Stimulated activated CD8-positive, alpha-beta memory T cell treated with anti-CD3 and anti-CD28 coated beads, Interleukin-15, amount 100 ng/mL, for 48 hours (primary cell): ENCODE results near the gene OSBPL10.
"Not testable (repeated sequence)": the region's sequence is repeated elsewhere in the genome, so short reads cannot be mapped to it uniquely, and the experiment has no call there.

Experiments
- DNase-seq, 2 donors: peaks; one replicate each; pipeline ENCODE4 v3.0.0-alpha.2; 2020; ENCODE audit warnings: low read depth in 2 of 2

Gene OSBPL10

DNA sequence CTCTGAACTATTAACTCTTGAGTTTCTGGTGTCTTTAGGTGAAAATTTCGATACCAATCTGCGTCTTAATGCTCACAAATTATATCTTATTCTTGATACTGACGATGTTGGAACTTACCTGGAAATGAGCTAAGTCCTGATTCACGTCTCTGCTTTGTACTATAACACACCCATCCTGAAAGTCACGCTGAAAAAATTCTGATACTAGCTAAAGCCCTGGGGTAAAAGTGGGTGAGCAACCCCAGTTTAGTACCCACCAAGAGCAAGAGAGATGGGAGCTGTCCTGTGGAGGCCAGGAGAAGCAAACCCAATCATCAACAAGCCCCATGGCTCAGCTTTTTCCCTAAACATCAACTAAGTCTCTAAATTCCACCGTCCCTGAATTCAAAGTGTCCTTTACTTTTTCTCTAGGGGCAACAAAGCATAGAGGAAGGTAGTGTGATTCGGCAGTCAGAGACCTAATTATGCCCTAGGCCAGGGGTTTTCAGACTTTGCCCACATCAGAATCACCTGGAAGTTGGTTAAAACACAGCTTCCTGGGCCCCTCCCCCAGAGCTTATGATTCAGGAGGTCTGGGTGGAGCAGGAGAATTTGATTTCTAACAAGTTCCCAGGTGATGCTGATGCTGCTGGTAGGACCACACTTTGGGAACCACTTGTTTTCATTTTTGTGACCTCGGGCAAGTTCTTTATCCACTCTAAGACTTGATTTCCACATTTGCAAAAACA is 90.2 kb downstream of the OSBPL10 start:
- DNase-seq, result no peak

DNA sequence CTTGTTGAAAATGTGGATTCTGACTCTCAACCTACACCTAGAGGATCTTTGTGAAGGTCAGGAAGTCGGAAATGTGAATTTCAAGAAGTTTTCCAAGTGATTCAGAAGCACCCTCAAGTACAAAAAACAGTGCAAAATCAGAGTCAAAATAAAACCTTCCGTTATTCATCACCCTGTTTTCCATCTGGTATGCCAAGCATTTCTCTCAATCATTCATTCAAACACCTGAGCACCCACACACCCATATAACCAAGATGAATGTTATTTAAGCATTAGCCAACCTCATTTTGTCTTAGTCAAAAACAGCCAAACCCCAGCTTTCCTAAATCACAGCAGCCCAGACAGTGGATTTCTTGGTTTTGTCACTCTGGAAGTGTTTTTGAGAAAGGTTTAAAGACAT is 91.1 kb downstream of the OSBPL10 start:
- no peak for DNase-seq

DNA sequence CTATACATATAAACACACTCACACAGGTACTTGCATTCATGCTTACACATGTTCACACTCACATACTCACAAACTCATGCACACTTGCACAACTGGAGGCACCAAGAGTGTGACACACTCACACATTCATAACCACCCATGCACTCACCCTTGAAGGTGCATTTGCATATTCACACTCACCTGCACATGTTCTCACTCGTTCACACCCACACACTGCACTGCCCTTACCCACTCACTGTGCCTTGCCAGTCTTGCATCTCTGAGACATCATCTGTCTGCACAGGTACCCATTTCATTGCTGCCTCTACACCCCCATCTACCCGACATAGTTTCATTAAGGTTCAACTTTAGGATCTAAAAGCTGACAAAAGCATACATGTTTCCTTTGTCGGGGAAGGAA is 95.8 kb downstream of the OSBPL10 start:
- DNase-seq, result no peak

DNA sequence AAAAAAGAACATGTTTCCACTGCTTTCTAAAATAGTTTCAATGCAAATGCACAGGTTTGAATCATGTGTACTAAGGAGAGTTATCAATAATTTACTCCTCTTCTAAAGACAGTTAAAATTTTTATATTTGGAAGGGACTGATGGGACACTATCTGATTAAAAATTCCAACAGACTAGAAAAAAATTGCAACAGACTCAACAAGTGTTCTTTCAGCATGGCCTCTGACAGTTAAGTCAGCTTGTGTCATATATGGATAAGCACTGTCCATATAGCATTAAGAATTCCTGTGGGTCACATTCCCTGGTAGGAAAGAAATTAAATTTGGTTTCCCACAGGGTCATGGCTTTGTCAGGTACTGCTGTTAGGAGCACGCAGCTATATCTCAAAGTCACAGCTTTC is 96.8 kb downstream of the OSBPL10 start:
- no peak for DNase-seq

DNA sequence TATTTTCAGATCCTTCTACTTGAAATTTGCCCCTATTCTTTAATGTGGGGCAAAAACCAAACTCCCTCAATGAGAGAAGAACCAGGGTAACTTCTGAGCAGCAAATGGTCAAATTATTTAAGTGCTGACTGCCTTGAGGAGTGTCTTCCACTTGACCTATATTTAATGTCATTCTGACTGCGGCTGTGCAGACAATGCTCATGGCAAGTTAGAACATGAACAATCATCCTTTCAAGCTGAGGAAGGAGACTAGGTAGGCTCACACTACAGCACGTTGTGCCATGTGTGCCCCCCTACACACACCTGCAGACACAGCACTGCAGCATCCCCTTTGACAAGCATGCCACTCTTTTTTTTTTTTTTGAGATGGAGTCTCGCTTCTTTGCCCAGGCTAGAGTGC is 98.2 kb downstream of the OSBPL10 start:
- no peak for DNase-seq

DNA sequence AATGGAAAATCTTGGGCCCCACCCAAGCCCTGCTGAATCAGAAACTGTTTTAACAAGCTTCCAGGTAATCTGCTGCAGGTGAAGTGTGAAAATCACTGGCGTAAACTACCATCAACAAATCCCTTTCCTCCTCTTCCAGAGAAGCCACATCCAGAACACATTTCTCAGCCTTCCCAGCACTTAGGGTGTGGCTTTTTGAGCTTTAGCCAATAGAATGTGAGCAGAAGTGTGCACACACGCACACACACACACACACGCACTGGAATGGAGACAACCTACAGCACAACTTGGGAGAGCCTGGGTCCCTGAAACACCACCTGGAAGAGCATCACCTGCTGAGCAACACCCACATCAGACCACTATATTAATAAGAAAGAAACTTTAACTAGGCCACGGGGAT is 98.6 kb downstream of the OSBPL10 start:
- no peak for DNase-seq

DNA sequence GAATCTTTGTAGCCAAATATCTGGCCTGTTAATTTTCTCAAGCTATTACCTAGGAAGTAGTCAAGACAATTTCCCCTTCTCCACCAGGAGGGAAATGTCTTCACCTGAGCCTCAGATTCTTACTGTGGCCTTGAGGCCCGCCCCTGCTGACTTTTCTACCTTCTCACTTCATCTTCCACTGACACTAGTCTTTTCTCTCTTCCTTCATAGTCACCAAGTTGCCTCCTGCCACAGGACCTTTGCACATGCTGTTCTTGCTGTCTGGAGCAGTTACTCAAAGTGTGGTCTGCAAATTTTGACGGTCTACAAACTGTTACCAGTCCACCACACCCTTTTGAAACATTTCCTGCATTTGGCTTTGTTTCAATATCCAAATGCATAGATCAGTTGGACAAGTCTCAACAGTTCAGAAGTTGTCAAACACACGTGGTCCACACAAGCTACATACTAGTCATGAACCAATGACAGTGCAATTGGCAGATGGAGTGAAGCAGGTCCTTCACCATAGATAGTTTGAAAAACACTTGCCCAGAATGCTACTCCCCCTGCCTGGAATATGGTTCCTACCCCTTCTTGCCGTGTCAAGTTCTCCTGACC is 100.5 kb downstream of the OSBPL10 start:
- no peak for DNase-seq

DNA sequence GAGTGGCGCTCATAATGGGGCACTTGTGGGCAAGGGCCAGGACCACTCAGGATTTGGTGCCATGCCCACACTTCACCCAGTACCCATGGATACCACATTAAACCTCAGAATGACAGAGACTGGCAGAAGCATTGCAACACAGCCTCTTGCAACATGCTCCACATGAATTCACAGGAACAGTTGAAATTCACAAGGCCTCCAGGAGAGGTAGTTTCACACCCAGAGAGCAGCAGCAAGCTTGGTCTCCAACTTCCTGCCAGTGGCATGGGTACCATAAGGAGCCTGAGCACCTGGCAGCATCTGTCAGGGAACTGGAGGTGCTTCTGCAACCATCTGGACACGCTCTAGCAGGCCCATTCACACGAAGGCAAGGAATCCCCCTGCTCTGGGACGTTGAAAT is 101.0 kb downstream of the OSBPL10 start:
- DNase-seq, result no peak

DNA sequence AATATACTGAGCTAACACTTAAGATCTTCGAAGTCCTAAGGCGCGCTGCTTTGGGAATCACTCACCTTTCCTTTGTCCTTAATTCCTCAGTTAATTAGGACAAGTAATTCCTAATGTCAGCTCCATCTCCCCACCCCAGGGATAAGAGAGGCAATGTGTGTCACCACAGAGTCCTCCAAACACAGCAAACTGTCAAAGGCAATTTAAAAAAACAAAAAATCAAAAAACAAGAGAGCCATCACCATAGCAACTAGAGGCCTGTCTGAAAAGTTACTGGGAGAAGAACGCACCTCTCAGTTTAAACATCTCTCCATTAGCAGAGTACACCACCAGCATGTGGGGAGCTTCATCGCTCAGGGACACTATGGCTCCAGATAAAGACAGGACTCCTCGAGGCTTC is 101.7 kb downstream of the OSBPL10 start:
- no peak for DNase-seq

DNA sequence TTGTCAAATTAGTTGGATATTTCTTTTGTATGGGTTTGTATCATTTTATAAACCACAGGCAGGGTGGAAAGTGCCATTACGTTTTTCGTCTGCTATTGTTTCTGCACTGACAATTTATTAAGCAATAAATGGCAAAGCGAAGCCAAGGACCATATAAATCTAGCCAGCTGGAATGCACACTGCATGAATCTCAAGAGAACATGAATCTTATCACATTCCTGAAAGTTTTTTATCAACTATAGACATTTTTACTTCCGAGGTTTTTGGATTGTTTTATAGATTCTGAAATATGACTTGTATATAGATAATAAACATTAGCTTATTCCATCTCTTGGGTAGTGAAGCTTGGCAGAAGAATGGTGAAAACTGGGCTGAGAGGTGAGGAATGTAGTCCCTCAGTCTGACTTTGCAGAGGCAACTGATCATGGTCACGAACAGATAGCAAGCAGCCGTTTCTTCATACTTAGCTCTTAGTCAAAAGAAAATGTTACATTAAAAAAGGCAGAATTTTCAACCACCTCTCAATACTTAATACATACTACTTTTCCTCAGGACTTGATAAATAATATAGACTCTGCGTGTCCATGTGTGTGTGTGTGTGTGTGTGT is 102.7 kb downstream of the OSBPL10 start:
- no peak for DNase-seq

DNA sequence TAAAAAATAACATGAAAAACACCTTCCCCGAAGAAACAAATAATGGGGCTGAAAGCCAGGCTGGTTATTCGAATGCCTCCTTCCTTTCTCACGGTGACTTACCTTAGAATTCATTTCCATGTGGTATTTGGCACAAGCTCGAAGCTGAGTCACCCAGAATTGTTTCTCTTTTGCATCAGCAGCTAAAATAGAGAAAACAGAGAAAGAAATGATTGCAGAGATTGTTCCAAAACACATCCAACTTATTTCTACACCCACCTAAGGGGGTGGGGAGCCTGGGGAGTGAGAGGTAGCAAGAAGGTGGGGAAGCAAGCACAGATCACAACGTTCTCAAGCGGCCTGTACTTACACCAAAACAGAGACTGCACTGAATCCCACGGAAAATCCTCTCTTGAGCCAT is 104.7 kb downstream of the OSBPL10 start:
- DNase-seq, result no peak

DNA sequence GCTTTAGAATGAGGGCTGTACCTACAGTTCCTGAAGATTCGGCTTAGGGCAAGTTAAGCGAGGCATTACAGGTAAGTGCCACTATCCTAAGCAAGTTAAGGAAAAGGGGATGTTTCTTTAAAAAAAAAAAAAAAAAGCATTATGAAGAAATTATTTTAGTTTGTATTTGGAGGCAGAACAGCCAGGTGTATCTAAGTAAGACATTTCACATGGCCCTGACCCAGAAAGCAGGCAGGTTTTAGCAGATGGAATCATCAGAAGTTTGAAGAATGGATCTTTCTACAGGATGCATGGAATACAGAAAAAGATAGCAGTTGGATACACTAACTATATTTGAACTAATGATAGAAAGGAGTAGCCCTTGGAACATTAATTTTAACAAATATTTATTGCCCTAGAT is 105.6 kb downstream of the OSBPL10 start:
- DNase-seq, result no peak

DNA sequence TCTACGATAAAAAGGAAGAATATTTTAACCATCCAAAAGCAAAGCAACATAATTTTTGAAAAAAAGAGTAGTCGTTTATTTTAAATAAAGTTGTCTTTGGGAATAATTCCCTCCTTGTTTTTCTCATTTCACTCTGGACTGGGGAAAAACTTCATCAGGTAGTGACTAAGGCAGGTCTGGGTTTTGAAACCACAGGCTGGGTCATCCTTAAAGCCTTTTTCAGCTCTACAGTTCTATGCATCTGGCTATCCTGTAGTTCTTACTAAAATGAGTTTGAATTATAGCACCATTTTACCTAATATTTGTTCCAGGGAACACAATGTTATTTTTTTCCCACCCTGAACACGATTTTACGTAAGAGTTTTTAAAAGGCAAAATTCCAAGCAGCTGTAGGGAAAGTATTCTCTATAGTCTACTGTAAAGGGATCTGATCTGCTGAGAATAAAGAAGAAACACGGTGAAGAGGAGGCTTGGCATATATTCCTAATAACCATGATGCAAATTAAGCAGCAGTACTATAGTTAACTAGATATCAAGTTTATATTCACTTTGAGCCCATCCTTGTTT is 107.7 kb downstream of the OSBPL10 start:
- no peak for DNase-seq

DNA sequence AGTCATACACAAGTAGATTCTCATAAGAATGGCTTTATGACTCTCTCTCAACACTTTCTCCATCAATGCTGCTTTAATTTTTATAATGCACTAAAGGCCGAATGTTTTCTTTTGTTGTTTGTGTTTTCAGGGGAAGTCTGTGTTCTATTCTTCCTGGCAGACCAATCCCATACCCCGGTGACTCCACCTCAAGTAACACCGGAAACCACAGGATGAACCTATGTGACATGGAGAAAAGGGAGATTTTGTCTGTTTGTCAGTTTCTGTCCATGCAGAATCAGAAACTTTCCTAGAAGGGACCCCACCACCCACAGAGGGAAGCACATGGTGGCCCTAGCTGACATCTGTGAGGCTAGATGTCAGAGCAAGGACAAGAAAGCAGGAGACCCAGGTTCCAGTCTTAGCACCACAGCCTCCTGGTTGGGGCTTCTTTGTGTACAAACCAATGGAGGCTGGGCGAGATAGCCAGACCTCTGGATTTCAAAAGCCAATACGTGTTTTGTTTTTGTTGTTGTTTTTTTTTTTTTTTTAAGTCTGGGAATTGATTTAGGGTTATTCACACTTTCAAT is 109.0 kb downstream of the OSBPL10 start:
- no peak for DNase-seq

DNA sequence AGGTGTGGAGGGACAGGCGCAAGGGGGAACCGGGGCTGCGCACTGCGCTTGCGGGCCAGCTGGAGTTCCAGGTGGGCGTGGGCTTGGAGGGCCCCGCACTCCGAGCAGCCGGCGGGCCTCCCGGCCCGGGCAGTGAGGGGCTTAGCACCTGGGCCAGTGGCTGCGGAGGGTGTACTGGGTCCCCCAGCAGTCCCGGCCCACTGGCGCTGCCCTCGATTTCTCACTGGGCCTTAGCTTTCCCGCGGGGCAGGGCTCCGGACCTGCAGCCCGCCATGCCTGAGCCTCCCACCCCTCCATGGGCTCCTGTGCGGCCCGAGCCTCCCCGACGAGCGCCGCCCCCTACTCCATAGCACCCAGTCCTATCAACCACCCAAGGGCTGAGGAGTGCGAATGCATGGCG is 111.0 kb downstream of the OSBPL10 start:
- DNase-seq, result not testable (repeated sequence)

DNA sequence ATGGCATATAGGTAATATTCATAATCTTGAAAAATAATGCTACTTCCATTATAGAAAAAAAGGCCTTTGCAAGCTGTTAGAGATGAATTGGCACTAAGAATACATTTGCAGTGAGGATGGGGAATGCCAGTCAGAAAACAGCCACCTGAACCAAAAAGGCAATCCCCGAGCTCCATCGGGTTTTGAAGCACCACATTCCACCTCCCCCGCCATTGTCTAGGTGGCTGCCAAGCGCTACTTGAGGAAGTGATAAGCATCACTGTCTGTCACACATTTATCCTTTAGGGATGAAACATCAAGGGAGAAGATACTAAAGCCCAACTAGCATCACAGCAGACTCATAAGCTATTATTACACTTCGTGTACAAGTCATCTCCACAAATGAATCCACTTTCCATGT is 112.8 kb downstream of the OSBPL10 start:
- DNase-seq, result no peak

DNA sequence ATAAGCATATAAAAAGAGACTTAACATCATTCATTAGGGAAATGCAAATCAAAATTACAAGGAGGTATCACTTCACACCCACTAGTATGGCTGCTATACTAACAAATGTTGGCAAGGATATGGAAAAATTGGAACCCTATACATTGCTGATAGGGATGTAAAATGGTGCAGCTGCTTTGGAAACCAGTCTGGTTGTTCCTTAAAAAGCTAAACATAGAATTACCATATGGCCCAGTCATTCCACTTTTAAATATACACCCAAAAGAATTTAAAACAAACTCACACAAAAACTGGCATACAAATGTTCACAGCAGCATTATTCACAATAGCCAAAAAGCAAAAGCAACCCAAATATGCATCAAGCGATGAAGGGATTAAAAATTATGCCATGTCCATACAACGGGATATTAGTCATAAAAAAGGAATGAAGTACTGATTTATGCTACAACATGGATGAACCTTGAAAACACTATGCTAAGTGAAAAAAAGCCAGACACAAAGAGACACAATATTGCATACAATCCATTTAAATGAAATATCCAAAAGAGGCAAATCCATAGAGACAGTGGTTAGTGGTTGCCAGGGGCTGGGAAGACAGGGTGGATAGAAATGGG is 118.3 kb downstream of the OSBPL10 start:
- DNase-seq, result no peak

DNA sequence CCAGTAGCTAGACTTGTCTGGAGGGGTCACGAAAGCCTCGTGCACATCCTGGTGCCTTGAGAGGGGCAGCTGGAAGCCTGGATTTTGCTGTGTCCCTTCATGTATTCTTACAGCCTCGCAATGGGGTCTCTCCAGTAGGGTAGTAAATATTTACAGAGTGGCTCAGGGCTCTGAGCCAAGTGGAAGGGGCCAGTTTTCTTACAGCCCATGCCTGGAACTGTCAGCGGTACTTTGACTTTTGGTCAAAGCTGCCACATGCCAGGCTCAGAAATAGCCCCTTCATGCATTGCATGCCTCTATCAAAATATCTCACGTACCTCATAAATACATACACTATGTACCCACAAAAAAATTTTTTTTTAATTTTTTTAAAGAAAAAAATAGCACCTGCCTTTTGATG is 119.2 kb downstream of the OSBPL10 start:
- no peak for DNase-seq

DNA sequence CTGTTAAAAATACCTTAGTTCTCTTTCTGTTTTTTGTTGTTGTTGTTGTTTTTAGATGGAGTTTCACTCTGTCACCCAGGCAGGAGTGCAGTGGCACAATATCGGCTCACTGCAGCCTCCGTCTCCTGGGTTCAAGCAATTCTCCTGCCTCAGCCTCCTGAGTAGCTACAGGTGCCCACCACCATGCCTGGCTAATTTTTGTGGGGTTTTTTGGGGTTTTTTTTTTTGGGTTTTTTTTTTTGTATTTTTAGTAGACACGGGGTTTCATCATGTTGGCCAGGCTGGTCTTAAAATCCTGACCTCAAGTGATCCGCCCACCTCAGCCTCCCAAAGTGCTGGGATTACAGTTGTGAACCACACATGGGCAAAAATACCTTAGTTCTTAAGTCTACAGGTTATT is 120.4 kb downstream of the OSBPL10 start:
- DNase-seq, result not testable (repeated sequence)

DNA sequence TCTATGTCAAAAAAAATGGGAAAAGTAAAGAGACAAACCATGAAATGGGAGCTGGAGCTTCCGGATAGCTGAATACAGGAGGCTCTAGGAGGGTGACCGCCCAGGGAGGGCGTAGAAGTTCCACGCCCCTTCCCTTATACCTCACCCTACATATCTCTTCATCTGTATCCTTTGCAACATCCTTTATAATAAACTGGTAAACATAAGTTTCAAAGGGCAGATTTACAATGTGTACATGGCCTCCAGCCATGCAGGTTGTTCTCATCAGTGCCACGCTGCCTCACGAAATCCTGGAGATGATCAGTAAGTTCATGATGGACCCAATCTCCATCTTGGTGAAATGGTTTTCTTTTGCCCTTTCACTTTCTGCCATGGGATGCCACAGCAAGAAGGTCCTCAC is 121.8 kb downstream of the OSBPL10 start:
- DNase-seq, result no peak

DNA sequence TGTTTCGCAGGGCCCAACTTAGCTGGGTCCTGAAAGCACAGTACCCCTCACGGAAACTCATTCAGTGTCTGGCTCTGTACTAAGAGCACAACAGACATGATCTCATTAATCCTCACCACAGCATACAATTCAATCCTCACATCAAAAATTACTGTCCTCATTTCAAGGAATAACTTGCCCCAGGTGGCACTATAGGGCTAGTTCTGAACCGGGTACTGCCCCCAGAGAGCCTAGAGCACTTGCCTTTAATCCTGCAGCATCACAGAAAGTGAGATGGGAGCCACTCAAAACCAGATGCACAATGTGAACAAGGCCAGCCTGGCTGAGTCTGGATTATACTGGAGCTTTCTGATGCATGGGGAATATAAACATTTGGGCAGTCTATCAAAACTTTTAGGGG is 122.6 kb downstream of the OSBPL10 start:
- DNase-seq, result no peak

DNA sequence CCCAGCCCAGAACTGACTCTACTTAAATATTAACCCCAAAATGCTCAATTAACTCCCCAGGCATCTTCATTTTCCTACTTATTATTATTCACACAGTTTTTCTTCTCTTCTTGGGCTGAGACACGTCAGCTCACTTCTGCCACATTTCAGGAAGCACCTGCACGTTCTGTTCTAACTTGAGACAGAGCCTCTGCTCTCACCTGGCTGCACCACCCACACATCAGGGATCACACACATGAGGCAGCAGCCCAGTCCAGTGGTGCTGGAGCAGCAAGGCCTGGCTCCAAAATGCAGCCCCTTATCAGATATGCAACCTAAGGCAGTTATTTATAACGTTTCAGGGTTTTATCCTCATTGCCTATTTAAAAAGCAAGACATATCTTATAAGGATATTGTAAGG is 127.5 kb downstream of the OSBPL10 start:
- DNase-seq, result no peak
